B cell (primary cell): ENCODE measurements around the gene ENTHD1. TPM values are rescaled to one million over a fixed set of nuclear protein-coding genes. Genes with fewer than 3 reads are reported as not detected.

Experiments
- ATAC-seq: fragments of 200-7000 bp; cut with Tn5 transposase; one replicate; pipeline ENCODE4 v1.10.0; 2021; ENCODE audit warnings: low read depth, mild to moderate bottlenecking, moderate number of reproducible peaks, moderate library complexity
- CTCF ChIA-PET: fragments of 350-600 bp; sonication (Branson Sonifier 250); formaldehyde crosslinking; loops from one replicate; lab custom pipeline; 2021; ENCODE audit warnings: antibody characterized with exemption, inconsistent platforms; lab: Charles Lee
- POLR2A ChIA-PET: fragments of 350-600 bp; sonication (Branson Sonifier 250); formaldehyde crosslinking; loops from one replicate; lab custom pipeline; 2021; ENCODE audit warnings: antibody characterized with exemption; lab: Charles Lee
- DNase-seq: peaks from one replicate; pipeline ENCODE4 v3.0.0; 2013
- H2AFZ ChIP-seq: 2 replicates; pipeline ENCODE4 v1.6.1; 2012; ENCODE audit warnings: mild to moderate bottlenecking, low read depth, low read length; ENCODE audit not compliant: insufficient read depth, poor library complexity, severe bottlenecking
- H3K27ac ChIP-seq, 2 donors: 1 replicate in 1 of 2; 2 replicates in 1 of 2; pipeline ENCODE4 v1.5.1; 2012 to 2013; ENCODE audit warnings: low read length in 2 of 2, mild to moderate bottlenecking in 2 of 2, moderate library complexity in 1 of 2
- H3K27me3 ChIP-seq, 4 experiments: fragments of 200-600 bp in 1 of 4; sonication (generic) in 1 of 4; replicated peaks in 1 of 4; 1 replicate in 2 of 4; 2 replicates in 2 of 4; pipeline versions ENCODE4 v1.6.1 to v1.7.0; 2013 to 2016; ENCODE audit warnings: low read length in 3 of 4, mild to moderate bottlenecking in 2 of 4, mixed read lengths in 1 of 4, moderate library complexity in 1 of 4; ENCODE audit not compliant: insufficient read depth in 4 of 4, control insufficient read depth in 3 of 4; ENCODE audit errors: control extremely low read depth in 1 of 4
- H3K36me3 ChIP-seq, 2 experiments: replicated peaks in 1 of 2; 1 replicate in 1 of 2; 2 replicates in 1 of 2; pipeline versions ENCODE4 v1.6.1 to v1.7.1; 2013; ENCODE audit warnings: low read length in 1 of 2; ENCODE audit not compliant: insufficient read depth in 2 of 2, control insufficient read depth in 1 of 2; ENCODE audit errors: control extremely low read depth in 1 of 2, extremely low read depth in 1 of 2
- H3K4me1 ChIP-seq, 2 donors: fragments of 200-600 bp in 1 of 2; sonication (generic) in 1 of 2; 1 replicate in 1 of 2; 2 replicates in 1 of 2; pipeline versions ENCODE4 v1.5.1 to v1.6.1; 2013 to 2017; ENCODE audit warnings: low read length in 2 of 2; ENCODE audit not compliant: control insufficient read depth in 2 of 2, insufficient read depth in 2 of 2
- H3K4me2 ChIP-seq: replicated peaks from 2 replicates; pipeline ENCODE3; 2012; ENCODE audit warnings: mild to moderate bottlenecking, low read depth, low read length; ENCODE audit not compliant: poor library complexity, severe bottlenecking
- H3K4me3 ChIP-seq, 5 experiments: fragments of 200-600 bp in 1 of 5; sonication (generic) in 1 of 5; 1 replicate in 3 of 5; 2 replicates in 2 of 5; pipeline versions ENCODE4 v1.5.1 to v1.7.0; 2011 to 2016; ENCODE audit warnings: low read length in 4 of 5, mild to moderate bottlenecking in 4 of 5, low read depth in 2 of 5, control low read depth in 1 of 5, moderate library complexity in 1 of 5; ENCODE audit not compliant: insufficient read depth in 1 of 5; ENCODE audit errors: control extremely low read depth in 1 of 5, extremely low read depth in 1 of 5
- H3K79me2 ChIP-seq: fragments of 200-600 bp; sonication (generic); one replicate; pipeline ENCODE4 v1.6.0; 2016; ENCODE audit warnings: low read length; ENCODE audit not compliant: control insufficient read depth, insufficient read depth
- H3K9ac ChIP-seq: fragments of 200-600 bp; sonication (generic); 2 replicates; pipeline ENCODE4 v1.6.1; 2017; ENCODE audit warnings: mild to moderate bottlenecking, low read length, moderate library complexity
- H3K9me3 ChIP-seq, 3 donors: one replicate each; pipeline versions ENCODE4 v1.6.1 to v1.7.1; 2013; ENCODE audit warnings: low read length in 2 of 3; ENCODE audit not compliant: control insufficient read depth in 2 of 3, insufficient read depth in 1 of 3; ENCODE audit errors: control extremely low read depth in 1 of 3
- H4K20me1 ChIP-seq: 2 replicates; pipeline ENCODE4 v1.6.0; 2012; ENCODE audit warnings: mild to moderate bottlenecking, low read length; ENCODE audit not compliant: insufficient read depth, control insufficient read depth, poor library complexity, severe bottlenecking
- H3K27ac Mint-ChIP-seq: one replicate; pipeline ENCODE4 v1.8.0; 2021; ENCODE audit warnings: mixed read lengths
- H3K27me3 Mint-ChIP-seq: one replicate; pipeline ENCODE4 v1.8.0; 2021; ENCODE audit warnings: mixed read lengths
- H3K4me1 Mint-ChIP-seq: one replicate; pipeline ENCODE4 v1.8.0; 2021; ENCODE audit warnings: mixed read lengths
- H3K4me3 Mint-ChIP-seq: one replicate; pipeline ENCODE4 v1.8.0; 2021; ENCODE audit warnings: mixed read lengths
- H3K9me3 Mint-ChIP-seq: one replicate; pipeline ENCODE4 v1.8.0; 2022; ENCODE audit warnings: mixed read lengths; ENCODE audit not compliant: insufficient read depth
- CTCF ChIP-seq: fragments of 200-600 bp; IDR thresholded peaks from one replicate; pipeline ENCODE4 v1.8.0; 2022; ENCODE audit warnings: antibody characterized with exemption, mild to moderate bottlenecking
- EZH2 ChIP-seq: IDR thresholded peaks from 2 replicates; pipeline ENCODE4 v1.6.1; 2012; ENCODE audit warnings: borderline replicate concordance, low read depth, mild to moderate bottlenecking, moderate library complexity, low read length; ENCODE audit not compliant: insufficient read depth, poor library complexity, severe bottlenecking
- whole genome bisulfite sequencing: methylation state at CpG from one replicate; pipeline ENCODE4 v1.1.5; 2013; ENCODE audit warnings: missing lambda C conversion rate; ENCODE audit not compliant: insufficient coverage; 5-methylcytosine and 5-hydroxymethylcytosine counted together
- intact Hi-C: fragments of 100-400 bp; cut with micrococcal nuclease; formaldehyde crosslinking; loops from one replicate; pipeline ENCODE4 v1.10.0; 2022
- polyA plus RNA-seq: library from polyadenylated mRNA; depleted of rRNA; stranded (reverse); fragments of >200 nt; gene quantifications from 2 replicates; pipeline ENCODE4 v1.2.3, GENCODE V29; 2012
- total RNA-seq, 2 donors: library from RNA; stranded (reverse); fragments of 120-200 nt in 1 of 2; gene quantifications; 1 replicate in 1 of 2; 2 replicates in 1 of 2; pipeline versions ENCODE4 v1.2.3 to v1.2.4, GENCODE V29; 2013 to 2022

The ENTHD1 gene
- total and polyA plus RNA-seq, 2 donors (not counting 1 experiment from before 2014, with no cell fraction given), result not detected

DNA sequence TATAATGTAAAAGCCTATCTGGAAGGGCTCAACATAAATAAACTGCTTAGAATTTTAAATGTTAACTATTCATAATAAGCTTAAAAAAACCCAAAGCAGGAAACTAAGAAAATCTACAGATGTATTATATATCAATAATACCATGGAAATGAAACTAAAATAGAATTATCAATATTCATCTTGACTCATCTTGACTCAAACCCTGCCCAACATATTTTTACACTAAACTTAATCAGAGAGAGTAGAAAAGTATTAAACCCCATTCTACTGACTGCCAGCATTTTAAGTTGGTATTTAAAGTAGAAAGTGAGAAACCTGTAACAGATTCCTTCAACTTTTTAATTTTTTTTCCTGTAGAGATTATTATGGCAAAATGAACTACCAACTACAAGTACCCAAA lies 149.2 kb downstream of the ENTHD1 start:
- H3K9me3 ChIP-seq, result peaks cover 0 to 20% (median 2%) of the 10 kb centered on the region in 3 donors
- no peaks in the 10 kb centered on the region for H4K20me1 ChIP-seq
- no peak for ATAC-seq
- ChIA-PET CTCF (no interaction called here), POLR2A (no interaction called here)
- no peaks in the 10 kb centered on the region for H3K79me2 ChIP-seq
- Mint-ChIP-seq H3K4me1 (peaks cover 21% of the 10 kb centered on the region), H3K27me3 (no peaks in the 10 kb centered on the region), H3K27ac (no peak overlapping the region), H3K9me3 (peaks cover 4% of the 10 kb centered on the region), H3K4me3 (no peak overlapping the region)
- H3K27ac ChIP-seq, result no peak overlapping the region
- H3K36me3 ChIP-seq, result no peaks in the 10 kb centered on the region
- DNase-seq, result no peak
- H2AFZ ChIP-seq, result no peak overlapping the region
- TF ChIP-seq CTCF (no peak), EZH2 (no peak)
- H3K27me3 ChIP-seq, result no peaks in the 10 kb centered on the region
- H3K4me3 ChIP-seq, result no peak overlapping the region
- H3K4me2 ChIP-seq, result no peak overlapping the region
- peaks cover 14 to 22% of the 10 kb centered on the region in 2 donors for H3K4me1 ChIP-seq
- intact Hi-C loops, result no loop called here
- H3K9ac ChIP-seq, result no peak overlapping the region

DNA sequence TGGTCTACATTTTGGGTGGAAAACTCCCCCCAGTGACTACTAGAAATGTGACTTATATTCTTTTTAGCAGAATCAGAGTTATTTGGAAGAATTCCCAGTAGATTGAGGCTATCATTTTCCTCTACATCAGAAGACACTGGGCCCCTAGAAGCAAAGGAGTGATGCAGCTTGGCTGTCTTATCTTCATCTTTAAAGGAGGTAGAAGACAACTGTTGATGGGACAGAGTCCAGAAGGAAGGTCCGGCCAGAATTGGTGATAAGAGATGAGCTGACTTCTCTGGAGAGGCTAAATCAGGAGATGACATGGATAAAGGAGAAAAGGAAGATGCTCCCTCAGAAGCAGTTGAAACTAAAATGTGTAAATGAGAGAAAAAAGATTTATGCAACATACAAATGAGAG lies 149.6 kb downstream of the ENTHD1 start:
- Mint-ChIP-seq H3K9me3 (peaks cover 4% of the 10 kb centered on the region), H3K27ac (no peak overlapping the region), H3K27me3 (no peaks in the 10 kb centered on the region), H3K4me1 (peaks cover 21% of the 10 kb centered on the region), H3K4me3 (no peak overlapping the region)
- no peaks in the 10 kb centered on the region for H3K36me3 ChIP-seq
- H3K4me2 ChIP-seq, result no peak overlapping the region
- no peak overlapping the region for H2AFZ ChIP-seq
- WGBS, result 100% methylated on average over 1 of the region's 1 CpG
- CTCF ChIA-PET, result no interaction called here
- peaks cover 14 to 22% of the 10 kb centered on the region in 2 donors for H3K4me1 ChIP-seq
- POLR2A ChIA-PET, result no interaction called here
- H3K9me3 ChIP-seq, result peaks cover 0 to 20% (median 2%) of the 10 kb centered on the region in 3 donors
- no peak for TF ChIP-seq CTCF
- H4K20me1 ChIP-seq, result no peaks in the 10 kb centered on the region
- no peak overlapping the region for H3K27ac ChIP-seq
- intact Hi-C loops, result no loop called here
- no peaks in the 10 kb centered on the region for H3K27me3 ChIP-seq
- H3K4me3 ChIP-seq, result no peak overlapping the region
- DNase-seq (no peak), ATAC-seq (no peak)
- no peaks in the 10 kb centered on the region for H3K79me2 ChIP-seq
- no peak overlapping the region for H3K9ac ChIP-seq
